GM12878 (cell line): ENCODE measurements around the gene ABT1. TPM values are rescaled to one million over a fixed set of nuclear protein-coding genes. Genes with fewer than 3 reads are reported as not detected.
A peak's percentile ranks its signal among the peaks of the same experiment; 100 is the strongest.

Experiments used
- CEBPB ChIP-seq, 2 experiments: fragments of 150-350 bp in 1 of 2; IDR thresholded peaks; 2 replicates each; pipeline ENCODE4 v1.6.1; 2012 to 2014; ENCODE audit warnings: low read depth in 2 of 2, low read length in 2 of 2, borderline replicate concordance in 1 of 2, inconsistent platforms in 1 of 2
- CUX1 ChIP-seq: IDR thresholded peaks from 2 replicates; pipeline ENCODE4 v1.6.1; 2012; ENCODE audit warnings: improper control_type of control experiment, low read depth, low read length; ENCODE audit not compliant: insufficient replicate concordance
- ETV6 ChIP-seq, 2 experiments: fragments of 450-650 bp in 1 of 2; IDR thresholded peaks in 1 of 2; conservative IDR thresholded peaks in 1 of 2; 2 replicates each; pipeline ENCODE4 v1.6.1; 2014; ENCODE audit warnings: antibody characterized with exemption in 1 of 2, borderline replicate concordance in 1 of 2, low read depth in 1 of 2, mild to moderate bottlenecking in 1 of 2, moderate library complexity in 1 of 2
- GATAD2B ChIP-seq: fragments of 450-650 bp; conservative IDR thresholded peaks from 2 replicates; pipeline ENCODE4 v1.6.1; 2017; ENCODE audit warnings: low read depth, mild to moderate bottlenecking, moderate library complexity
- MLLT1 ChIP-seq: fragments of 450-650 bp; IDR thresholded peaks from 2 replicates; pipeline ENCODE4 v1.6.1; 2016; ENCODE audit warnings: mild to moderate bottlenecking
- MYC ChIP-seq: IDR thresholded peaks from 2 replicates; pipeline ENCODE4 v1.6.1; 2011; ENCODE audit warnings: mild to moderate bottlenecking, low read length, moderate library complexity, inconsistent platforms; ENCODE audit not compliant: insufficient read depth, insufficient replicate concordance, insufficient read length, severe bottlenecking
- NR2C2 ChIP-seq: IDR thresholded peaks from 2 replicates; pipeline ENCODE4 v1.6.1; 2011; ENCODE audit warnings: borderline replicate concordance, low read depth; ENCODE audit not compliant: control insufficient read depth, insufficient read length
- PRDM15 ChIP-seq: fragments of 450-650 bp; formaldehyde crosslinking; IDR thresholded peaks from 2 replicates; pipeline ENCODE4 v1.4.0; 2020; ENCODE audit warnings: mild to moderate bottlenecking, moderate library complexity
- SIN3A ChIP-seq: IDR thresholded peaks from 2 replicates; pipeline ENCODE4 v1.6.1; 2012; ENCODE audit warnings: low read depth, low read length, improper control_type of control experiment
- SREBF1 ChIP-seq: IDR thresholded peaks from 2 replicates; pipeline ENCODE4 v1.6.1; 2012; ENCODE audit warnings: mild to moderate bottlenecking, low read length
- ZNF687 ChIP-seq: fragments of 450-650 bp; IDR thresholded peaks from 2 replicates; pipeline ENCODE4 v1.6.1; 2017; ENCODE audit warnings: mild to moderate bottlenecking, moderate library complexity
- ZSCAN29 ChIP-seq: fragments of 450-650 bp; IDR thresholded peaks from 2 replicates; pipeline ENCODE4 v1.6.1; 2017; ENCODE audit warnings: mild to moderate bottlenecking, moderate library complexity
- polyA plus RNA-seq, 11 experiments: library from polyadenylated mRNA; depleted of rRNA in 4 of 11; unstranded in 6 of 11; stranded (reverse) in 5 of 11; fragments of >200 nt; fragmentation: Nextera tagmentation in 4 of 11; fragmentation: Illumina TruSeq in 1 of 11; extraction: Ambion mirVana in 4 of 11; extraction: Trizol in 1 of 11; gene quantifications; 1 replicate in 1 of 11; 2 replicates in 10 of 11; pipeline versions ENCODE4 v1.2.1 to v1.2.3, GENCODE V29; 2011 to 2016; ENCODE audit warnings: inconsistent platforms in 2 of 11, missing spikeins in 2 of 11, low read depth in 1 of 11
- total RNA-seq, 4 experiments: library from RNA; depleted of rRNA in 3 of 4; stranded (reverse); fragments of >200 nt in 3 of 4; fragmentation: Illumina TruSeq in 1 of 4; extraction: Trizol in 1 of 4; gene quantifications; 2 replicates each; pipeline versions ENCODE4 v1.2.1 to v1.2.3, GENCODE V29; 2013 to 2021

The ABT1 gene
- total and polyA plus RNA-seq, 10 of the 15 experiments (the other 5 are each of a cell fraction or from before 2014, with no cell fraction given): 8.4 to 43.5 (median 28.2) TPM

GRCh38 chr6:26561533-26562466 lies 35.0 kb upstream of the ABT1 start (continued):
- TF ChIP-seq ZNF687: 0 out of 2 replicates have a peak, but pooled peaks have one; percentile 9
- TF ChIP-seq CEBPB (IDR thresholded peaks at IDR 0.05; ENCODE audit: borderline replicate concordance in 1 of 2, low read depth in 2 of 2, low read length in 2 of 2): no peak
- TF ChIP-seq MLLT1: 0 out of 2 replicates have a peak, but pooled peaks have one; percentile 17
- no peak for TF ChIP-seq SIN3A
- 0 out of 2 replicates have a peak, but pooled peaks have one; percentile 42 for TF ChIP-seq GATAD2B
- TF ChIP-seq SREBF1: no peak
- TF ChIP-seq ZSCAN29: no peak
- TF ChIP-seq MYC: no peak
- TF ChIP-seq NR2C2: no peak
- no peak for TF ChIP-seq PRDM15
- TF ChIP-seq CUX1: no peak
- TF ChIP-seq ETV6 (conservative IDR thresholded peaks at IDR 0.05 in 1 of 2, IDR thresholded peaks at IDR 0.05 in 1 of 2; ENCODE audit: borderline replicate concordance in 1 of 2, low read depth in 1 of 2): no peak
